HepG2 (cell line): ENCODE data around the gene KLF9. TPM values are rescaled to one million over a fixed set of nuclear protein-coding genes. Genes with fewer than 3 reads are reported as not detected.

Source experiments
- EED ChIP-seq: sonication (generic); formaldehyde crosslinking; IDR thresholded peaks from 2 replicates; pipeline ENCODE4 v1.5.0; 2020; ENCODE audit warnings: mild to moderate bottlenecking, missing genetic modification reagents
- FOXA1 ChIP-seq, 2 experiments: fragments of 450-650 bp in 1 of 2; sonication (generic) in 1 of 2; formaldehyde crosslinking in 1 of 2; IDR thresholded peaks; 2 replicates each; pipeline versions ENCODE4 v1.4.0 to v1.6.1; 2016 to 2020; ENCODE audit warnings: missing genetic modification reagents in 1 of 2
- KLF6 ChIP-seq: IDR thresholded peaks from 2 replicates; pipeline ENCODE4 v1.8.0; 2016; ENCODE audit warnings: missing biosample characterization, missing genetic modification reagents
- MXD3 ChIP-seq: IDR thresholded peaks from 2 replicates; pipeline ENCODE4 v1.6.1; 2016; ENCODE audit warnings: mild to moderate bottlenecking, missing biosample characterization, missing genetic modification reagents
- MZF1 ChIP-seq: sonication (generic); formaldehyde crosslinking; IDR thresholded peaks from 2 replicates; pipeline ENCODE4 v1.8.1; 2023; ENCODE audit warnings: mild to moderate bottlenecking, missing genetic modification reagents, borderline replicate concordance
- RXRB ChIP-seq: IDR thresholded peaks from 2 replicates; pipeline ENCODE4 v1.6.1; 2016; ENCODE audit warnings: borderline replicate concordance, missing genetic modification reagents, missing compliant biosample characterization
- SMAD3 ChIP-seq: sonication (generic); formaldehyde crosslinking; IDR thresholded peaks from 2 replicates; pipeline ENCODE4 v1.4.0; 2020; ENCODE audit warnings: missing genetic modification reagents
- THYN1 ChIP-seq: sonication (generic); formaldehyde crosslinking; IDR thresholded peaks from 2 replicates; pipeline ENCODE4 v1.8.1; 2023; ENCODE audit warnings: low read depth, mild to moderate bottlenecking, moderate library complexity, missing genetic modification reagents, borderline replicate concordance
- ZNF687 ChIP-seq: sonication (generic); formaldehyde crosslinking; IDR thresholded peaks from 2 replicates; pipeline ENCODE4 v1.5.1; 2020; ENCODE audit warnings: mild to moderate bottlenecking, missing genetic modification reagents, moderate library complexity
- polyA plus RNA-seq, 8 experiments: library from polyadenylated mRNA; depleted of rRNA in 3 of 8; stranded (reverse) in 7 of 8; unstranded in 1 of 8; fragments of >200 nt; fragmentation: Illumina TruSeq in 4 of 8; extraction: Trizol in 4 of 8; gene quantifications; 2 replicates each; pipeline versions ENCODE4 v1.2.1 to v1.2.3, GENCODE V29; 2011 to 2016; ENCODE audit warnings: low read depth in 4 of 8, missing spikeins in 1 of 8, mixed read lengths in 1 of 8; ENCODE audit not compliant: insufficient read depth in 1 of 8
- total RNA-seq, 5 experiments: library from RNA; depleted of rRNA; stranded (reverse); fragments of >200 nt; fragmentation: Illumina TruSeq; extraction: Trizol; gene quantifications; 2 replicates each; pipeline ENCODE4 v1.2.3, GENCODE V29; 2016; ENCODE audit warnings: low read depth in 1 of 5

KLF9 gene
- total and polyA plus RNA-seq, 2 of the 13 experiments (the other 11 are each of a cell fraction or from before 2014, with no cell fraction given): 5.7 to 7.2 TPM

GRCh38 chr9:70455993-70456704 is 41.7 kb upstream of the KLF9 start (continued):
- TF ChIP-seq ZNF687 (CRISPR knock-in tag) (no peak), MXD3 (CRISPR knock-in tag) (no peak), MZF1 (CRISPR knock-in tag) (no peak), KLF6 (no peak), FOXA1 (IDR thresholded peaks at IDR 0.05) (no peak), FOXA1 (CRISPR knock-in tag; IDR thresholded peaks at IDR 0.05) (0 out of 2 replicates have a peak, but pooled peaks have one; percentile 15), THYN1 (CRISPR knock-in tag) (no peak), SMAD3 (no peak), EED (no peak), RXRB (CRISPR knock-in tag) (no peak)
